HepG2 (cell line): Measurements from ENCODE around the gene MCM3AP. TPM values are rescaled to one million over a fixed set of nuclear protein-coding genes. Genes with fewer than 3 reads are reported as not detected.

Source experiments
- DMAP1 ChIP-seq: IDR thresholded peaks from 2 replicates; pipeline ENCODE4 v1.6.1; 2016
- EHMT2 ChIP-seq: fragments of 200-600 bp; sonication (generic); IDR thresholded peaks from 2 replicates; pipeline ENCODE4 v1.7.0; 2017; ENCODE audit warnings: antibody characterized with exemption, low read depth, low read length, borderline replicate concordance
- FOXK1 ChIP-seq: sonication (generic); formaldehyde crosslinking; IDR thresholded peaks from 2 replicates; pipeline ENCODE4 v1.4.0; 2020; ENCODE audit warnings: low read depth, missing genetic modification reagents, borderline replicate concordance
- POLR2A ChIP-seq, 2 experiments: IDR thresholded peaks; 2 replicates each; pipeline ENCODE4 v1.6.1; 2011; ENCODE audit warnings: low read depth in 2 of 2, low read length in 2 of 2, mild to moderate bottlenecking in 1 of 2, moderate library complexity in 1 of 2; ENCODE audit not compliant: insufficient read depth in 1 of 2
- TBX3 ChIP-seq: fragments of 450-650 bp; IDR thresholded peaks from 2 replicates; pipeline ENCODE4 v1.6.1; 2017; ENCODE audit warnings: antibody characterized with exemption, mild to moderate bottlenecking, inconsistent platforms, borderline replicate concordance
- ZNF891 ChIP-seq: sonication (generic); formaldehyde crosslinking; IDR thresholded peaks from 2 replicates; pipeline ENCODE4 v1.5.0; 2020; ENCODE audit warnings: mild to moderate bottlenecking, missing genetic modification reagents
- polyA plus RNA-seq, 8 experiments: library from polyadenylated mRNA; depleted of rRNA in 3 of 8; stranded (reverse) in 7 of 8; unstranded in 1 of 8; fragments of >200 nt; fragmentation: Illumina TruSeq in 4 of 8; extraction: Trizol in 4 of 8; gene quantifications; 2 replicates each; pipeline versions ENCODE4 v1.2.1 to v1.2.3, GENCODE V29; 2011 to 2016; ENCODE audit warnings: low read depth in 4 of 8, missing spikeins in 1 of 8, mixed read lengths in 1 of 8; ENCODE audit not compliant: insufficient read depth in 1 of 8
- total RNA-seq, 5 experiments: library from RNA; depleted of rRNA; stranded (reverse); fragments of >200 nt; fragmentation: Illumina TruSeq; extraction: Trizol; gene quantifications; 2 replicates each; pipeline ENCODE4 v1.2.3, GENCODE V29; 2016; ENCODE audit warnings: low read depth in 1 of 5
- TF ChIP-seq, protein P1 (sequence below): sonication (generic); formaldehyde crosslinking; conservative IDR thresholded peaks from 2 replicates; pipeline ENCODE4 v1.8.0; 2022; ENCODE audit warnings: missing genetic modification reagents
- TF ChIP-seq, protein P2 (sequence below): sonication (generic); formaldehyde crosslinking; IDR thresholded peaks from 2 replicates; pipeline ENCODE4 v1.4.0; 2020; ENCODE audit warnings: missing genetic modification reagents
- TF ChIP-seq, protein P3 (sequence below): IDR thresholded peaks from 2 replicates; pipeline ENCODE4 v1.6.1; 2012; ENCODE audit warnings: inconsistent platforms

The MCM3AP gene
- total and polyA plus RNA-seq, 2 of the 13 experiments (the other 11 are each of a cell fraction or from before 2014, with no cell fraction given): 27.0 to 54.7 TPM

DNA sequence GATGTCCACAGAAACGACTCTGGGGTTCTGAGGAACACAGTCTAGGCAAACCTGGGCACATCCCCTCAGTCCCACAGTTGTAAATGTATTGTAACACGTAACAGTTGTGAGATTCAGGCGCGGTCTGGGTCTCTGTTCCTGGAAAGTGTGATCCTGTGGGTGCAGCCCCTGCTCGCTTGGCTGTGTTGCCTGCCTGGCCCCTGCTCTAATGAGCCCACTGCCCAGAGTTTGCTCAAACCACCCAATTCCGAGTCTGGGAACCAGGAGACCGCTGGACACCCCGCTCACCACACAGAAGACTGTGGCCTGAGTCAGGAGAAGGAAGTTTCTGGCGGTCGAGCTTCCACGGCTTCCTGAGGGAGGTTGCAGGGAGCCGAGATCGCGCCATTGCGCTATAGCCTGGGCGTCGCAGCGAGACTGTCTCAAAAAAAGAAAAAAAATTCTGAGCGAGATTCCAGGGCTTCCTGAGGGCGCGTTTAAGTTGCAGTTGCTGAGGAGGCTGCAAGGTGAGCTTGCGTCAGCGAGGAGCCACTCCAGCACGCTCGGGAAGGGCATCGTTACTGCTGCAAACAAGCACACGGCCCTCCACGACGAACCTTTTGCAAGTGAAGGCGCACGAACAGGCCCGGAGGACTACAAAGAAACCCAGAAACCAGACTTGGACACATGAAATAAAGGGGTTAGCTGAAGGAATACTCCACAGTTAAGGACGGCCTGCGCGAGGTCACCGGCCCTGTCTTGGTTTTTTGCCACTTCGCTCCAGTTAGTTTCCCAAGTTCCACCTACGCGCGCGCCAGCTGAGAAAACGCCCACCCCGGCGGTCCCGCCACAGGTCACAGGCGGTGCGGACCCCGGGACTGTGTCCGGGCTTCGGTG lies 37.2 kb upstream of the MCM3AP start (continued):
- TF ChIP-seq, protein P1, sequence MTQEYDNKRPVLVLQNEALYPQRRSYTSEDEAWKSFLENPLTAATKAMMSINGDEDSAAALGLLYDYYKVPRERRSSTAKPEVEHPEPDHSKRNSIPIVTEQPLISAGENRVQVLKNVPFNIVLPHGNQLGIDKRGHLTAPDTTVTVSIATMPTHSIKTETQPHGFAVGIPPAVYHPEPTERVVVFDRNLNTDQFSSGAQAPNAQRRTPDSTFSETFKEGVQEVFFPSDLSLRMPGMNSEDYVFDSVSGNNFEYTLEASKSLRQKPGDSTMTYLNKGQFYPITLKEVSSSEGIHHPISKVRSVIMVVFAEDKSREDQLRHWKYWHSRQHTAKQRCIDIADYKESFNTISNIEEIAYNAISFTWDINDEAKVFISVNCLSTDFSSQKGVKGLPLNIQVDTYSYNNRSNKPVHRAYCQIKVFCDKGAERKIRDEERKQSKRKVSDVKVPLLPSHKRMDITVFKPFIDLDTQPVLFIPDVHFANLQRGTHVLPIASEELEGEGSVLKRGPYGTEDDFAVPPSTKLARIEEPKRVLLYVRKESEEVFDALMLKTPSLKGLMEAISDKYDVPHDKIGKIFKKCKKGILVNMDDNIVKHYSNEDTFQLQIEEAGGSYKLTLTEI (CRISPR knock-in tag): no peak
- TF ChIP-seq EHMT2 (no peak), FOXK1 (CRISPR knock-in tag) (no peak), POLR2A (IDR thresholded peaks at IDR 0.05; ENCODE audit: insufficient read depth in 1 of 2, low read depth in 2 of 2, low read length in 2 of 2) (0 out of 4 replicates have a peak, but pooled peaks of 1 of the 2 experiments have one; percentile 23), ZNF891 (CRISPR knock-in tag) (no peak), DMAP1 (CRISPR knock-in tag) (peak; percentile 32; the same call in 1 of the 2 replicates), TBX3 (no peak)
- TF ChIP-seq, protein P2, sequence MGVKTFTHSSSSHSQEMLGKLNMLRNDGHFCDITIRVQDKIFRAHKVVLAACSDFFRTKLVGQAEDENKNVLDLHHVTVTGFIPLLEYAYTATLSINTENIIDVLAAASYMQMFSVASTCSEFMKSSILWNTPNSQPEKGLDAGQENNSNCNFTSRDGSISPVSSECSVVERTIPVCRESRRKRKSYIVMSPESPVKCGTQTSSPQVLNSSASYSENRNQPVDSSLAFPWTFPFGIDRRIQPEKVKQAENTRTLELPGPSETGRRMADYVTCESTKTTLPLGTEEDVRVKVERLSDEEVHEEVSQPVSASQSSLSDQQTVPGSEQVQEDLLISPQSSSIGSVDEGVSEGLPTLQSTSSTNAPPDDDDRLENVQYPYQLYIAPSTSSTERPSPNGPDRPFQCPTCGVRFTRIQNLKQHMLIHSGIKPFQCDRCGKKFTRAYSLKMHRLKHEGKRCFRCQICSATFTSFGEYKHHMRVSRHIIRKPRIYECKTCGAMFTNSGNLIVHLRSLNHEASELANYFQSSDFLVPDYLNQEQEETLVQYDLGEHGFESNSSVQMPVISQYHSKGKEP: no peak
- TF ChIP-seq, protein P3, sequence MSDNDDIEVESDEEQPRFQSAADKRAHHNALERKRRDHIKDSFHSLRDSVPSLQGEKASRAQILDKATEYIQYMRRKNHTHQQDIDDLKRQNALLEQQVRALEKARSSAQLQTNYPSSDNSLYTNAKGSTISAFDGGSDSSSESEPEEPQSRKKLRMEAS: 0 out of 2 replicates have a peak, but pooled peaks have one; percentile 13
- TF ChIP-seq, all 625 proteins: peak for 21
